ENCODE results near the gene CTBP2. TPM values are rescaled to one million over a fixed set of nuclear protein-coding genes. Genes with fewer than 3 reads are reported as not detected.

CTBP2 gene
- total RNA-seq, 1 experiment from 2014 or later = 97.2 TPM

DNA sequence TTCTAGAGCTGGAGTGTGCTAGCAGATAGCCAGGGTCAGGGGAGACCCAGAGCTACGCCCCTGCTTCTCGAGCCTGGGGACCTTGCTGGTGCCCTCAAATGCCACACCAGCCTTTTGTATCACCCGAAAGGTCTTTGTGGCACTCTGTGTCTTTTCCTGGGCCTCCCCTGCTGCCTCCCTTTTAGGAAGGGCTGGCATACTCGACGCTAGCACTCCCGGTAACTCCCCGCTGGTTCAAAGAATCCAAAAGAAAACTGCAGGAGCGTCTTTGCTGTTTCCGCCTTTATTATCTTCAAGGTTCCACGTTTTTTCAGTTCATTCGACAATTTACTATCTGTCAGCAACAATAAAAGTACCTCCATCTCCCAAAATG, 36.3 kb downstream of the CTBP2 start:
- no TSS peak for BruUV-seq (replicated peaks)
- H3K27me3 ChIP-seq (replicated peaks; ENCODE audit: control insufficient read depth, insufficient read depth, low read length) = no peaks in the 10 kb centered on the region
- TF ChIP-seq, protein P1, sequence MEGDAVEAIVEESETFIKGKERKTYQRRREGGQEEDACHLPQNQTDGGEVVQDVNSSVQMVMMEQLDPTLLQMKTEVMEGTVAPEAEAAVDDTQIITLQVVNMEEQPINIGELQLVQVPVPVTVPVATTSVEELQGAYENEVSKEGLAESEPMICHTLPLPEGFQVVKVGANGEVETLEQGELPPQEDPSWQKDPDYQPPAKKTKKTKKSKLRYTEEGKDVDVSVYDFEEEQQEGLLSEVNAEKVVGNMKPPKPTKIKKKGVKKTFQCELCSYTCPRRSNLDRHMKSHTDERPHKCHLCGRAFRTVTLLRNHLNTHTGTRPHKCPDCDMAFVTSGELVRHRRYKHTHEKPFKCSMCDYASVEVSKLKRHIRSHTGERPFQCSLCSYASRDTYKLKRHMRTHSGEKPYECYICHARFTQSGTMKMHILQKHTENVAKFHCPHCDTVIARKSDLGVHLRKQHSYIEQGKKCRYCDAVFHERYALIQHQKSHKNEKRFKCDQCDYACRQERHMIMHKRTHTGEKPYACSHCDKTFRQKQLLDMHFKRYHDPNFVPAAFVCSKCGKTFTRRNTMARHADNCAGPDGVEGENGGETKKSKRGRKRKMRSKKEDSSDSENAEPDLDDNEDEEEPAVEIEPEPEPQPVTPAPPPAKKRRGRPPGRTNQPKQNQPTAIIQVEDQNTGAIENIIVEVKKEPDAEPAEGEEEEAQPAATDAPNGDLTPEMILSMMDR (IDR thresholded peaks at IDR 0.05; ENCODE audit: insufficient read depth in 1 of 2, low read depth in 1 of 2, low read length in 1 of 2, severe bottlenecking in 1 of 2, unreplicated experiment in 1 of 2) = no peak
- Mint-ChIP-seq H3K27me3 (ENCODE audit: insufficient read depth, unreplicated experiment) (no peaks in the 10 kb centered on the region), H3K4me1 (ENCODE audit: low read depth, unreplicated experiment) (peaks cover 6% of the 10 kb centered on the region), H3K36me3 (ENCODE audit: insufficient read depth, unreplicated experiment) (peaks cover 42% of the 10 kb centered on the region), H3K9me3 (ENCODE audit: unreplicated experiment) (no peaks in the 10 kb centered on the region), H3K4me3 (ENCODE audit: unreplicated experiment) (no peak overlapping the region), H3K27ac (ENCODE audit: unreplicated experiment) (no peak overlapping the region)
- H3K36me3 ChIP-seq (ENCODE audit: control insufficient read depth, insufficient read depth, low read length) = peaks cover 1% of the 10 kb centered on the region
- ChIA-PET CTCF (no interaction called here), POLR2A (no interaction called here)
- DNase-seq = no peak
- H3K4me1 ChIP-seq = 0 out of 2 replicates have a peak, but pooled peaks cover 4% of the 10 kb centered on the region
- no peaks in the 10 kb centered on the region for H3K9me3 ChIP-seq
- intact Hi-C loops (cut with micrococcal nuclease; ENCODE audit: unreplicated experiment) = no loop called here
- H3K4me3 ChIP-seq (ENCODE audit: low read depth, low read length) = no peak overlapping the region

DNA sequence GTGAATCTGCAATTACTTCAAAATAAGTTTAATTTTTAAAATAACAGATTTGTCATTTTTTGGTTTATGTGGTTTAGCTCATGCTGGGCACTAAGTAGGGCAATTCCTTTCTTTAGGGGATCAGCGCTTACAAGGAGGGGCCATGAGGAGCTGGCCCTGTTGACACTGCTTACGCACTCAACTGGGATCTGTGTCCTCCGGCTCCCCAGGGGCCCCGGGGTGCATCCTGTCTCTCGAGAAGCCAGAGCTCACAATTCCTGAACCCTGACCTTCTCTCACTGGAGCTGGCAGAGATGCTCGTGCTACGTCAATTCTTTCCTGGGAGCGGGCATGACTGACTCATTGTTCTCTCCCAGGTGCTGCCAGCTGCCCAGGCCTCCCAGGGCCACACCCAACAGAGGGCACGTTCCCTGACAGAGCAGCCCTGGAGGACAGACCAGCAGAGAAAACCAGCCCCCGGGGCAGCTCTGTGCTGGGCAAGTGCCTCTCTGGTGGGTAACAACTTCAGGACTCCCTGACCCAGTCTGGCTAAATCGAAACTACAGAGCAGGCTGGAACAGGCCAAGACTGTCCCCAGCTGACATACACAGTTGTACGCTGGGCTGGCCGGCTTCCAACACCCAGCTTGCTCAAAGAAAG, 36.8 kb downstream of the CTBP2 start:
- Mint-ChIP-seq H3K27me3 (ENCODE audit: insufficient read depth, unreplicated experiment) (no peaks in the 10 kb centered on the region), H3K4me1 (ENCODE audit: low read depth, unreplicated experiment) (peaks cover 6% of the 10 kb centered on the region), H3K36me3 (ENCODE audit: insufficient read depth, unreplicated experiment) (peaks cover 40% of the 10 kb centered on the region), H3K4me3 (ENCODE audit: unreplicated experiment) (no peak overlapping the region), H3K9me3 (ENCODE audit: unreplicated experiment) (no peaks in the 10 kb centered on the region), H3K27ac (ENCODE audit: unreplicated experiment) (no peak overlapping the region)
- intact Hi-C loops (cut with micrococcal nuclease; ENCODE audit: unreplicated experiment) = no loop called here
- CTCF ChIA-PET = no interaction called here
- 0 out of 2 replicates have a peak, but pooled peaks cover 4% of the 10 kb centered on the region for H3K4me1 ChIP-seq
- peaks cover 1% of the 10 kb centered on the region for H3K36me3 ChIP-seq (ENCODE audit: control insufficient read depth, insufficient read depth, low read length)
- no peak for DNase-seq
- no peak overlapping the region for H3K4me3 ChIP-seq (ENCODE audit: low read depth, low read length)
- BruUV-seq (replicated peaks) = no TSS peak
- H3K27me3 ChIP-seq (replicated peaks; ENCODE audit: control insufficient read depth, insufficient read depth, low read length) = no peaks in the 10 kb centered on the region
- TF ChIP-seq, protein P1 (IDR thresholded peaks at IDR 0.05; ENCODE audit: insufficient read depth in 1 of 2, low read depth in 1 of 2, low read length in 1 of 2, severe bottlenecking in 1 of 2, unreplicated experiment in 1 of 2) = no peak
- POLR2A ChIA-PET = no interaction called here
- H3K9me3 ChIP-seq = no peaks in the 10 kb centered on the region

DNA sequence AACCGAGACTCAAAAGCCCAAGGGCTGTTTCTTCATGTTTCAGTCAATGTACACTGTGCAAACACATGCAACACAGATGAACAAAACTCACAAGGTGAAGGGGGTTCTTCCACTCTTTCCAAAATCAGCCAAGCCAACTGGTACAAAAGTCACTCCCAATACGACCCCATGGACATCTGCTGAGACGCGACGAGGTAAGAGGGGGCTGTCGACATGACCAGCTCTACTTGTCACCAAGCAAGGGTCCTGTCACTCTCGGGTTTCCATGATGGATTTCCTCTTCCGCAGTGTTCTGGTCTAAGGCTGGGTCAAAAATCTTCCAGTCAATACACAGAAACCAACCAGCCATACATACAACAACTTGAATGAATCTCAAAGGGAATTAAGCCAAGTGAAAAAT, 37.8 kb downstream of the CTBP2 start:
- Mint-ChIP-seq H3K4me1 (ENCODE audit: low read depth, unreplicated experiment) (peaks cover 6% of the 10 kb centered on the region), H3K27ac (ENCODE audit: unreplicated experiment) (no peak overlapping the region), H3K27me3 (ENCODE audit: insufficient read depth, unreplicated experiment) (no peaks in the 10 kb centered on the region), H3K4me3 (ENCODE audit: unreplicated experiment) (no peak overlapping the region), H3K9me3 (ENCODE audit: unreplicated experiment) (no peaks in the 10 kb centered on the region), H3K36me3 (ENCODE audit: insufficient read depth, unreplicated experiment) (peaks cover 31% of the 10 kb centered on the region)
- no peak overlapping the region for H3K4me3 ChIP-seq (ENCODE audit: low read depth, low read length)
- no peaks in the 10 kb centered on the region for H3K9me3 ChIP-seq
- BruUV-seq (replicated peaks) = no TSS peak
- 0 out of 2 replicates have a peak, but pooled peaks cover 4% of the 10 kb centered on the region for H3K4me1 ChIP-seq
- TF ChIP-seq, protein P1 (IDR thresholded peaks at IDR 0.05; ENCODE audit: insufficient read depth in 1 of 2, low read depth in 1 of 2, low read length in 1 of 2, severe bottlenecking in 1 of 2, unreplicated experiment in 1 of 2) = no peak
- ChIA-PET CTCF (no interaction called here), POLR2A (no interaction called here)
- intact Hi-C loops (cut with micrococcal nuclease; ENCODE audit: unreplicated experiment) = no loop called here
- DNase-seq = no peak
- H3K36me3 ChIP-seq (ENCODE audit: control insufficient read depth, insufficient read depth, low read length) = peaks cover 1% of the 10 kb centered on the region; the same call in 1 of the 2 replicates
- no peaks in the 10 kb centered on the region for H3K27me3 ChIP-seq (replicated peaks; ENCODE audit: control insufficient read depth, insufficient read depth, low read length)
